ENCODE measurements around the gene CHID1.

CHID1 gene

DNA sequence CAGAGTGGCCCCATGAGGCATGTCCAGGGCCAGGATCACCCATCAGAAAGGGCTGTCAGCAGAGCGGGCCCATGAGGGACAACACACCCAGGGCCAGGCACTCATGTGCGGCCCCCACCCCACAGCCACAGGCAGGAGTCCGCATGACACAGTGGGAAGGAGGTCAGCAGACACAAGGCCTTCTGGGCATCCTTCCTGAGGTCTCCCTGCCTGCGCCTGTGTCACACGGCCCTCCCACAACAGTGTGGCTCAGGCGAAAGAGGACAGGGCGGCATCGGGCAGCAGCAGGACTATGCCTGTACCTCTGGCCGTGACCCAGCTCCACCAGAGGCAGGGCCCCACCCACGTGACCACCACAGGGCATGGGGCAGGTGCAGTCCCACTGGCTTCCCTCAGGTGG, 27.1 kb downstream of the CHID1 start:
- DNase-seq = no peak

DNA sequence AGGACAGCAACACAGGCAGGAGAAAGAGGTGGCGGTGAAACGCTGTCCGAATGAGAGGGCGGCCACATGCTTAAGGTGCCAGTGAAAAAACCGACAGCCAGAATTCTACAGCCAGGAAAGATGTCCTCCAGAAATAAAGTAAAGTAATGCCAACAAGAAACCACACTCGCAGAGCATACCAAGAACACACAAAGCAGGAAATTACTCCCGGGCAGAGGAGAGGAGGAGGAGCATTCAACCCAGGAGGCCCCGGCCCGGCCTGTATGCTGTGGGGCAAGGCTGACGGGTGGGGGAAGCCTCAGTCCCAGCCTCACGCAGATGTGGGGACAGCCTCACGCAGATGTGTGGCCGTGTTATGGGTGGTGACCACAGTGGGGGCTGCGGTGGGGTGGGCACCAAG, 28.0 kb downstream of the CHID1 start:
- no peak for DNase-seq

DNA sequence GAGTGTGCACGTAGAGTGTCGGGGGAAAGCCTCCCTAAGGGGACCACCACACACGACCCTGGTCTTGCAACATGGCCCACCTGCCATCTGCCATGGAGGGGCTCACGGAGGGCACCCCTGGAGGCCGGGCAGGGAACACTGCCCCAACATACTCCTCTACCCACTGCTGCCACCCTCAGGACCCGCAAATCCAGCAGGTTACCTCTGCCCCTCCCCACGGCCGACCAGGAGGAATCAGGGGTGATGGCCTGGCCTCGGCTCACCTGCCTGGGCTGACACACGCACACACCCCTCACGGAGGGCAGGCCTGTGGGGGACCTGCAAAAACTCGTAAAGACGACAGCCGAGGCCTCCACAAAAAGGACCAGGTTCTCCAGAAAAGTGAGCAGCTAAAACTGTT, 30.2 kb downstream of the CHID1 start:
- no peak for DNase-seq

DNA sequence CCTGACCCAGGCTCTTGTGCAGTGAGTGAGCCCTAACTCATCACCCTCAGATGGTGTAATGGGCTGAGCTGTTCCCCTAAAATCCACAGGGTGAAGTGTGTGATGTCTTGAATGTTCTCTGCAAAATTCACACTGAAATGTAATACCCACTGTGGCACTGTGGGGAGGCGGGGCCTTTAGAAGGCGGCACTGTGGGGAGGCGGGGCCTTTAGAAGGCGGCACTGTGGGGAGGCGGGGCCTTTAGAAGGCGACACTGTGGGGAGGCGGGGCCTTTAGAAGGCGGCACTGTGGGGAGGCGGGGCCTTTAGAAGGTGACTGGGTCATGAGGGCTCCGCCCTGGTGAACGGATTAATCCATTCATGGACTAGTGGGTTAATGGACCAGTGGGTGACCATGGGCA, 33.0 kb downstream of the CHID1 start:
- DNase-seq = no peak

DNA sequence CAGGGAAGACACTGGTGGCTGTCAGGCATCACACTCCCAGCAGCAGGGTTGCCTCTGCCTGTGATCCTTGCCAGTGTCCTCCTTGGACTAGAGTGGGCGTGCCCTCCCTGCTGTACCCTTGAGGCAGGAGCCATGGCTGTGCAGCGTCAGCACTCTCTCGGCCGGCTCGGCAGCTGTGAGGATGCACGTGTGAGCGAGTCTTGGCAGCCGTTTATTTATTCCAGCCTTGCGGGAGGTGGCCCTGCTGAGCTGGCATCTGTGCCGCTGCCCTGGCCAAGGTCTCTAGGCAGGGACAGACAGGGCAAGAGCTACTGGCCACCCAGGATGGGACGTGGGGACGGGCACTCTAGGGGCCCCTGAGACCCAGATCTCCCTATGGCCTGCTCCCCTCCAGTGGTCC, 34.1 kb downstream of the CHID1 start:
- no peak for DNase-seq

DNA sequence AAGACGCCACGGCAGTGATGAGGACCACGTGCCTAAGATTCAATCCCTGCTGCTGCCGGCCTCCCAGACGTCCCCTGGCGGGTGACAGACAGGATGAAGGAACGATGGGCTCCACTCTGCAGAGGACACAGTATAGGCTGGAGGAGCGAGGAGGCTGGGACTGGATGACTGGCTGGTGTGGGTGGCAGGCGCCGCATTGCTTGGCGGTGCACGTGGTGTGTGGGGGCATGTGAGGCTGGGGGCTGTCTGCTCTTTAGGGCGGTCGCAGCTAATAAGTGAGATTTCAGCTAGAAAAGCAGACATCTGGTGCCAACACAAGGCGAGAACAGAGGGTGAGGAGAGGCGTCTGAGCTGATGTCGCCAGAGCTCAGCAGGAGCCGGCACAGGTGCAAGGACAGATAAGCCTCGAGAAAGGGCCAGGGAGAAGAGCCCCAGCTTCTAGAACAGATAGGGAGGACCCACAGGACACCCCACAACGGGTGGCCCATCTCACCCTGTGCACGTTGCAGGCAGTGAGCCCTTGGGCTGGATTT, 34.8 kb downstream of the CHID1 start:
- no peak for DNase-seq

DNA sequence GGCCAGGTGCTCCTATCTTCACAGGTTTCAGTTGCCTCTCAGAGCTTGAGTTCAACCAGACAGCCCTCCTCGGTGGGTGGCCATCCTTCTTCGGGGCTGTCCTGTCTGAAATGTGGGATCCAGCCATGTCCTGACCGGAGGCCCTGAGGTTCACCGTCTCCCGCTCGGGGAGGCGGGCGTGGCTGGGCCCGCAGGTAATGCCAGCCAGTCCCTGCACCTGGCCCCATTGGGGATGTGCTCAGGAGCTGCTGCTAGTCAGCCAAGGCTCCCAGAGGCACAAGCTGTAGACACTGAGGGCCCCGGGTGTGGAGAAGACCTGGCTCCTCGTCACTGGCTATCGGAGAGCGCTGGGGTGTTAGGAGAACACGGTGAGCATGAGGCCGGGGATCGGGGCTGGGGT, 35.4 kb downstream of the CHID1 start:
- no peak for DNase-seq

DNA sequence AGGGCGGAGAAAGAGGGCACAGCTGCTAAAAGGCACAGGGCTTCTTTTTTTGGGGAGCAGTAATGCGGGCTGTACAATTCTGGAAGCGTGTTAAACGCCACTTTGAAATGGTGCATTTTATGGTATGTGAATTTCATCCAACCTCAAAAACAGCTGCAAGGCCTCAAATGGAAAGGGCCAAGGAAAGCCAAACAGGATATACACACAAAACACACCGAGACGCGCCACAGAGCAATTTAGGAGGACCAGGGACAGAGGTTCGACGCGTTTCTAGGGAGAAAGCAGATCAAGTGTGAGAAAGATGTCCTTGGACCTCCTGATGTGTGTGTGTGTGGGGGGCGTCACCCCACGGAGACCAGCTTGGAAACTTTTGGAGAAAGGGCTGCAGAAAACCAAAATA, 36.9 kb downstream of the CHID1 start:
- DNase-seq = no peak

DNA sequence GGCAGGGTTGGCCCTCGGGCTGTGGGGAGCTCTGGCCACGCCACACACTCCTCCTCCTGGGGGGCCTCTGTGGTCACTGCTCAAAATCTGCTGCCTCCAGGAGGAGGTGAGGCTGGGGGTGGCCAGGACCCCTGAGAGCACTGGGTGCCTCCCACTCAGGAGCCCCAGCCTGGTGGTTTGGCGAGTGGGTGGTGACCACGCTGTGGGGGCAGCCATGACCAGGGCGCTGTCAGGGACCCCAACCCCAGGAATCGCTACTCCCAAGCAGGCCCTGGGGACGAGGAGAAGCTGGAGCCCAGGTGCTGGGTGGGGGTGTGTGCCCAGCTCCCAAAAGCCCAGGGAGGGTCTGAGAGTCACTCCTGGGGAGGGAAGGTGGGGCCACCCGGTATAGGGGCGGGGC, 37.8 kb downstream of the CHID1 start:
- no peak for DNase-seq

DNA sequence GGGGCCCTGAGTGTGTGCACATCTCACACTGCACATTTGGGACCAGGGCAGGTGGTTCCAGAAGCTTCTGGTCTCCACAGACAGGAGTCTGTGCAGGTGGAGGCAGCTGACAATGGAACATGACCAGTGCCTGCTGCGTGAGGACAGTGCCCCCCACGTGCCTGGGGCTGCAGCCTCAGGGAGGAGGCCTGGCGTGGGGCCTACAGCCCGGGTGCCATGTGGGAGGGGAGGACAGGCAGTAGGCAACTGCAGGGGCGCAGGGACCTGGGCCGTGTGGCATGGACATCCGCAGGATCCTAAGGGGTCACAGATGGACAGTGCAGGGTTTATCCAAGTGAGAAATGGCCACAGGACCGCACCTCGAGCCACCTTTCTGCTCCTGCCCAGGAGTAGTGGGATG, 39.1 kb downstream of the CHID1 start:
- no peak for DNase-seq

DNA sequence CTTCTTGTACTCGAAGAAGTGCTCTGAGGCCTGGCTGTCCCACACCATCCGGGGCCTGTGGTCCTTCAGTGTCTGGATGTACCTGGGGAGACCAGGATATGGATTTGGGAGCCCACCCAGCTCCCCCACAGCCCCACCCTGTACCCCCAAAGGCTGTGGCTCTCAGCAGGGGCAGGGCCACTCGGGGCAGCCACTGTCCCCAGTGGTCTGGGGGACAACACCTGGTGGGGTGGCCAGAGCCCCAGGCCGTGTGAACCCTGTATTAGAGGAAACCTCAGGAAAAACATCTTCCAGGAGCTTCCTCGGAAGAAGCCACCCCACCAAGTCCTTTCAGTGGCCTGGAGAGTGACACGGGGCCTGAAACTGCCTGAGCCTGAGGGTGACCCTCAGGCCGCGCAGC, 40.2 kb downstream of the CHID1 start:
- no peak for DNase-seq

DNA sequence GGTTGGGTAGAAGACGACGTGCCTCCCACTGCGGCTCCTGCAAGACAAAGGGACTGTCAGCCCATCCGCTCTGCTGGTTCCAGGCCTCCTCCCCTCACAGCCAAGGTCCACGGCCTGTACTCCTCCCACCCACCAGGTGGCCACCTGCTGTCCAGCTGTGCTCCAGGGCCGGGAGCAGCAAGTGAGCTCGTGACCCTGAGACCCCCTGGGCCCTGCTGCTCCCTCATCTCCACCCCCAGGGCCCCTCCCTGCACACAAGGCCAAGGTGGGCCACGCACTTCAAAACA, 40.5 kb downstream of the CHID1 start:
- DNase-seq = no peak

DNA sequence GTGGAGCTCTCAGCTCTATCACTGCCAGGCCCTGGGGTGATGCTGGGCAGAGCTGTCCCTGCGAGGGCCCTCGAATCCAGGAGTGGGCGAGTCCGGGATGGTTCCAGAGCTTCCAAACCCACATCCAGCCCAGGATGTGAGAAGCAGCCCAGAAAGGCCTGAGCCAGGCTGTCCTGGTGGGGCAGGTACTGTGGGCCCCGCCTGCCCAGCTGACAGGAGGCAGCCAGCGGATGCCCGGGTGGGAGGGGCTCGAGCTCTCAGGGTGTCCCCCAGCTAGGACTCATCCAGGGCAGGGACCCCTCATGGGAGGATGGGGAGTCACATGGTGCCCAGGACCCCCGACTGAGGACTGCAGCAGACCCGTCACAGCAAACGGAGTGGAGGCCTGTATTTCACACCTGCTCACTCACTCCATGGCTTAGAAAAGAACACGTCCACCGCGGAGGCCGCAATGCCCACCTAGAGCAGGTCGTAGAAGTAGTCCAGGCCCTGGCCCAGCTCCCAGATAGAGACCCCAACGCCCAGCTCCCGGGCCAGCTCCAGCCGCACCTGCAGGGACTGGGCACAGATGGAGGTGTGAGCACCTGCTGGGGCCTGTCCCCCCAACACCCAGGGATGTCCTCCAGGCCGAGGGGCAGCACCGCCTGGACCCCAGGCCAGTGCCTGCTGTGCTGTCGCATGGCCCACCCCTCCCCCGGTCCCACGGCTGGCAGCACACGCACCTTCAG, 41.0 kb downstream of the CHID1 start:
- DNase-seq = no peak

DNA sequence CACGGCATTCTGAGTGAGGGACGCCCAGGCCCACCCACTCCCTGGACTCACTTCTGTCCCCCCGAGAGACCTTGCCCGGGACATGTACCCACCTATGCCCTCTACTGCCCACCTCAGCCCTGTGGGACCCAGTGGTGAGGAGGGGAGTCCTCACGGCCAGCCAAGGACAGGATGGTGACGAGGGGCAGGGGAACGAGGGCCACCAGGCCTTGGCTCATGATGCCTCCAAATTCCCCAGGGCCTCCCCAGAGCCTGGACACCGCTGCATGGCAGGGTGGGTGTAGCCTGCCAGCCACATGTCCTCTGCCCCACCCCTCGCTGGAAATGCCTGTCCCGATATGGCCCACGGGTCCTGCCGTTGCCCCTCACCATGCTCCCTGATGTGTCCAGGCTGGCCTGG, 41.8 kb downstream of the CHID1 start:
- no peak for DNase-seq

DNA sequence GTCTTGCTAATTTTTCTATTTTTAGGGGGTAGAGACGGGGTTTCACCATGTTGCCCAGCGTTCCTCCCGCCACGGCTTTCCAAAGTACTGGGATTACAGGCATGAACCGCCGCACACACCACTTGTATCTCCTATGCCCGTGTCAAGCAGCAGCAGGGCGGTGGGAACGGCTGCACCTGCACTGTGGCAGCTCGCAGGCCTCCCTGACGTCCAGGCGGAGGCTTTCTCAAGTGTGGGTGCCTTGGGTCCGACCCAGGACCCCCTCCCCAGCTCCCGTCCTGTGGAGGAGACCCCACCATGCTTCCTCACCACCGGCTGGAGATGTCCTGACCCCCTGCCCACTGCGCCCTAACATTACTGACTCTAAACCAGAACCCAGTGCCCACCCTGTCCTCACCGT, 42.2 kb downstream of the CHID1 start:
- DNase-seq = no peak

DNA sequence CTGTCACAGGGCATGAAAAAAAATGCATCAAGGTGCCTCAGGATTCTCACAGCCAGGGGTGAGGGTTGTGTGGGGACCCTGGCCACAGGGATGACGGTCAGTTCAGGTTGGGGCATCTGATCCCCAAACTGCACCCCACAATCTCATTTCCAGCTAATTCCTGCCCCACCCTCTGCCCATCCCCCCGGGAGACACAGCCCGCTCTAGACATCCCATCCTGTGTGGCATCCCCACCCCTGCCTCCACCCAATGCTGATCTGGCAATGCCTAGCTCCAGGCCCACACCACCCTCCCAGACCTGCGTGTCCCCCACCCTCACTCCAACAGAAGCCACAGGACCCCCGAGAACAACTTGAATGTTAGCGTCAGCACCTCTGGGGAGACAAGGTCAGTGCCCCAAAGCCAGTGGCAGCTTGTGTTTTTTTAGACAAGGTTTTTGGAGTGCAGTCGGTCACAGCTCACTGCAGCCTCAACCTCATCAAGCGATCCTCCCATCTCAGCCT, 42.7 kb downstream of the CHID1 start:
- DNase-seq = no peak

DNA sequence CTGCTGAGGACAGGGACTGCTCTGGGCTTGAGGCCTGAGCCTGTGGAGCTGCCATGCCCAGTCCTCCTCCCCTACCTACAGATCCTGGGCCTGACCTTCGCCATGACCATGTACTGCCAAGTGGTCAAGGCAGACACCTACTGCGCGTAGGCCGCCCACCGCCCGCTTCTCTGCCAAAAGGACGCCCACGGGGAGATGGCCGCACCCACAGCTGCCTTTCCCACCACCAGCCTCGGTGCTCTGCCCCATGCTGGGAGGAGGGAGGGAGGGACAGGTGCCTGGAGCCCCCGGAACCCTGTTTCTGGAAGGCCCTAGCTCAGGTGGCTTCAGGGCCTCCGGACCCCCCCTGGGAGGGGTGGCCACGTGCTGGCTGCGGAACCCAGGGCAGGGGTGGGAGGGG, 44.1 kb downstream of the CHID1 start:
- DNase-seq = no peak

DNA sequence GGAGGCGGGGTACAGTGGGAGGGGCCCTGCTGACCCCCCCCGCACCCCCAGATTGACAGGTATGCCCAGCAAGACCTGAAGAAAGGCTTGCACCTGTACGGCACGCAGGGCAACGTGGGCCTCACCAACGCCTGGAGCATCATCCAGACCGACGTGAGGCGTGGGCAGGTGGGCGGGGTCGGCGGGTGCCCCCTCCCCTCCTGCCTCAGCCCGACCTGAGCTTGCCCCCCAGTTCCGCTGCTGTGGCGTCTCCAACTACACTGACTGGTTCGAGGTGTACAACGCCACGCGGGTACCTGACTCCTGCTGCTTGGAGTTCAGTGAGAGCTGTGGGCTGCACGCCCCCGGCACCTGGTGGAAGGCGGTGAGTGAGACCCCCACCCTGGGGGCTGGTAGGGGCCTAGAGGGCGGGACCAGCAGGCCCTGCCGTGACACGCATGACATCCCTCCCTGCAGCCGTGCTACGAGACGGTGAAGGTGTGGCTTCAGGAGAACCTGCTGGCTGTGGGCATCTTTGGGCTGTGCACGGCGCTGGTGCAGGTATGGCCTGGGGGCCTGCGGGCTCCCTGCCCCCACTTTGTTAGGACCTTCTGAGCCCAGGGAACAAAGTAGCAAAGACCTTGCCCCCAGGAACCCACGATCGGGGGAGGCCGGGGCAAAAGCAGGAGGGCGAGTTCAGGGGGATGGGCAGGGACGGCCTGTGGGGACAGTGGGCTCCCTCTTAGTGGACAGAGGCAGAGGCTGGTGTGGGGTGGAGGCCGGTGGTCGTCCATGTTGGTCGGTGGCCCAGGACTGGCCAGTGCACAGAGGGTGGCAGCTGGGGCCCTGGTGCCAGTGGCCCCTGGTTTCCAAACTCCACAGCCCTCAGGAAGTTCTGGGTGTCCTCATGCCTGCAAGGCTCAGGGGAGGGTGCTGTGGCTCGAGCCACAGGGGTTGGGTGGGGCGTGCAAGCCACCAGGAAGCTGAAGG, 44.9 kb downstream of the CHID1 start:
- no peak for DNase-seq

DNA sequence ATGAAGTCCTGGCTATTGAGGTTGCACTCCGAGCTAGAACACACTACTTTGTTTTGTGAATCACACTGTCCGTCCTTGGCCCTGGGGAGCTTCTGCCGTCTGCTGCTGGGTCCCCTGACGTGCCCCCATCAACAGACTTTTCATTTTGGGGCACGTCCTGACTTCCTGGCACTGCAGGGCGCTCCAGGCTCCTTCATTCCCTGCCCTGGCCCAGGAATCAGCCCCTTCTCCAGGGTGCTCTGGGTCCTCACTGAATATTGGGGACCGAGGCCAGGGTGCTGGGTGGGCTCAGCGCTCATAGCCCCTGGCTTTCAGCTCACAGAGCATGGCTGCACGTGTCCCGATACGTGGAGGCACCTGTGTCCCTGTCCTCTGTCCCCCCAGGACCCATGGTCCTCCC, 45.7 kb downstream of the CHID1 start:
- DNase-seq = no peak

DNA sequence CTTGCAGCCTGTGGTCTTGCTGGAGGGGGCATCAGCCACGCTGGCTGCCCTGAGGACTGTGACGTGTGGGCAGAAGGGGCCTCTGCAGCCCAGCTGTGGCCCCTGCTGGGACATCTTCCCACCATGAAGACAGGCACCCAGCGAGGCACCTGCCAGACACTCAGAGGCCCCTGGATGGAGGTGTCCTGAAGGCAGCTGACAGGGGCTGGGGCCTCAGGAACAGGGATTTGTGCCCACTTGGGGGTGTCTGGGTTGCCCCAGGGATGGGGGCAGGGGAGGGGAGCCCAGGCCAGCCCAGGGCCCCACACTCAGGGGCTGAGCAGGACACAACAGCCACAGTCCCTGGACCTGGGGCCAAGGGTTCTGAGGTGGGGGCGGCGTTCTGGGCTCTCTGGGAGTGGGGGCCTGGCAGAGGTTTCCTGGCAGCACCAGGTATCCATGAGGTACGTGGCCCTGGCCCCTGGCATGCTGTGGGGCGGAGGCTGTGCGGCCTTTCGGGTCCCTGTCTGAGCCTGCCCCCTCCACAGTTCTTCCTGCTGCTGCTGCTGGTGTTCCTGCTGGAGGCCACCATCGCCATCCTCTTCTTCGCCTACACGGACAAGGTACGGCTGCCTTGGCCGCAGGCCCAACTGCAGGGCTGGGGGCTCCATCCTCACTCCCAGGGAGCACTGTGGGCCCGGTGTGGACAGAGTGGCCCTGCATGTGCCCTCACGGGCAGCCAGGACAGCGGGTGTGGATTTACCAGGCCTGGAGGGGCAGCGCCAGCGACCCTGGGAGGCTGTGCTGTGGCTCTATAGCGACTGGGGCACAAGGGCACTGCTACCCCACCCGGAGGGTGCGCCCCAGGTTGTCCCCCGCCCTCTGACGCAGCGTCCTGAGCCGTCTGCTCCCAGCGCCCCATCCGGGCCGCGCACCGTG, 46.4 kb downstream of the CHID1 start:
- no peak for DNase-seq

DNA sequence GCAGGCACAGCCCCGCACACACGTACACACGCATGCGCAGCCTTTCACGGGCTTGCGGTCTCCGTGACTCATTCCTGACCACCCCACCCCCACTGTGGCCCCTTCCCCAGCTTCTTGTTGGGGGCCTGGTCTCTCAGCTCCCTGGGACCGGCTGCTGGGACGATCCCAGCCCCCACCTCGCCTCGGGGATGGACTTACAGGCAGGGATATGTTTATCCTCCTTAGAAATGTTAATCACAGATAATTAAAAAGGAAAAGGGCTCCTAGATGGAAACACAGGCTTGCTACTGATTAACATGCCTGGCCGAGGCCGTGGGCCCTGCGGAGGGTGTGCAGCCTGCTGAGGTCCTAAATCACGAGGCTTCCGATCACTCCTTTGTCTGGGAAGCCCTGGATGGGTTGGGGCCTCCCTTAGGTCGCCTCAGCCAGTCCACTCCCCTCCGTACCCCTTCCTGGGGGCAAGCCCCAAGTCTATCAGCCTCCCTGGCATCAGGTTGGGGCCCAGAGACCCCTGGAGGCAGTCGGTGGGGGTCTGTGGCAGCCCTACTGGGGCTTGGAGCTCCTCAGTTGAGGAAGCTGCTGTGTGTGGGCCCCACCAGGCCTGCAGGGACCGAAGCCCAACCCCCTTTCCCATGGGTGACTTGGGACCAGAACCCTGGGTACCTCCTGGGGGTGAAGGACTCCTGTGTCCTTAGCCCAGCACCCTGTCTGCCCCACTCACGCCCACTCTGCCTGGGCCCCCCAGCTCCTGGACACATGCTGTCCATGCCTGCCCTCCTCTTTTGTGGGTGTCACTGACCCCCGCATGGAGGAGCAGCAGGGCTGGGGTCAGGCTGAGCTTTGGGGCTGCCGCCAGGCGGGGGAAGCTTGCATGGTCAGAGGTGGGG, 47.3 kb downstream of the CHID1 start:
- no peak for DNase-seq

DNA sequence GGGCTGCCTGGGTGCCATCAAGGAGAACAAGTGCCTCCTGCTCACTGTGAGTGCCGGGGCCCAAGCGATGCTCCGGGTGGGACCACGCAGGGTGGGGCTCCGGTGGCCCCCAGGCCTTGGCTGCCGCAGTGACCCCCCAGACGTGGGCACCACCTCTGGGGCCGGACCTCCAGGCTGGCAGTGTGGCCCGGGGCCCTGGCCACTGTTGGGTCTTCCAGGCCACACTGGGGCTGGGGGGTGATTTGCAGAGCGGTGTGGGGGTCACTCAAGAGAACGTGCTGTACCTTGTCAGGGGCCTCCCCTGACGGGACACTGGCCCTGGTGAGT, 48.0 kb downstream of the CHID1 start:
- DNase-seq = no peak
